Activated CD8-positive, alpha-beta memory T cell treated with anti-CD3 and anti-CD28 coated beads, Interleukin-2, amount 10 ng/mL, durations not matched to agents 7 days and 5 days (primary cell): ENCODE data around the gene CCDC88A. TPM values are rescaled to one million over a fixed set of nuclear protein-coding genes. Genes with fewer than 3 reads are reported as not detected.

Experiments
- ATAC-seq: fragments of 150-1000 bp; cut with Tn5 transposase; one replicate; pipeline ENCODE4 v1.10.0; 2021; ENCODE audit warnings: moderate library complexity
- CTCF ChIA-PET: fragments of 350-600 bp; sonication (Branson Sonifier 250); formaldehyde crosslinking; loops from one replicate; lab custom pipeline; 2021; ENCODE audit warnings: antibody characterized with exemption; lab: Charles Lee
- DNase-seq: peaks from one replicate; pipeline ENCODE4 v3.0.0-alpha.2; 2020
- H3K27ac Mint-ChIP-seq: one replicate; pipeline ENCODE4 v1.8.0; 2021; ENCODE audit warnings: mild to moderate bottlenecking, mixed read lengths
- H3K27me3 Mint-ChIP-seq: one replicate; pipeline ENCODE4 v1.8.0; 2021; ENCODE audit warnings: mixed read lengths
- H3K36me3 Mint-ChIP-seq: one replicate; pipeline ENCODE4 v1.8.0; 2021; ENCODE audit warnings: mild to moderate bottlenecking, mixed read lengths
- H3K4me1 Mint-ChIP-seq: one replicate; pipeline ENCODE4 v1.8.0; 2021; ENCODE audit warnings: mixed read lengths
- H3K4me3 Mint-ChIP-seq: one replicate; pipeline ENCODE4 v1.8.0; 2021; ENCODE audit warnings: mild to moderate bottlenecking, moderate library complexity, mixed read lengths
- H3K9me3 Mint-ChIP-seq: one replicate; pipeline ENCODE4 v1.8.0; 2022; ENCODE audit warnings: low read depth, mixed read lengths
- total RNA-seq, 2 experiments: library from RNA; stranded (reverse); gene quantifications; one replicate each; pipeline ENCODE4 v1.2.3, GENCODE V29; 2021

Gene CCDC88A
- total RNA-seq, 2 experiments from 2014 or later, result 10.9 to 15.9 TPM

- CTCF ChIA-PET, result no interaction called here
- no peaks in the 10 kb centered on the region for H3K36me3 Mint-ChIP-seq
- no peak for ATAC-seq
- no peak for DNase-seq
- no peak overlapping the region for H3K27ac Mint-ChIP-seq
- no peaks in the 10 kb centered on the region for H3K27me3 Mint-ChIP-seq
- H3K9me3 Mint-ChIP-seq, result no peaks in the 10 kb centered on the region
- no peak overlapping the region for H3K4me3 Mint-ChIP-seq
- no peaks in the 10 kb centered on the region for H3K4me1 Mint-ChIP-seq
These were observed 18.1 kb upstream of the CCDC88A start for GRCh38 chr2:55437515-55438390.

GRCh38 chr2:55431982-55432627 is 12.4 kb upstream of the CCDC88A start:
- Mint-ChIP-seq H3K4me1 (peaks cover 6% of the 10 kb centered on the region), H3K27me3 (no peaks in the 10 kb centered on the region), H3K27ac (no peak overlapping the region), H3K36me3 (no peaks in the 10 kb centered on the region), H3K9me3 (no peaks in the 10 kb centered on the region), H3K4me3 (no peak overlapping the region)
- no peak for ATAC-seq
- CTCF ChIA-PET, result interaction anchor here (0.7 to 1.3 kb wide), 5 partner anchors 9 to 258 kb away, joined by 3 read pairs; partner anchors contain the start of genes CCDC88A, CLHC1 and RPS27A
- no peak for DNase-seq

GRCh38 chr2:55430211-55430975 is 10.7 kb upstream of the CCDC88A start:
- H3K36me3 Mint-ChIP-seq, result no peaks in the 10 kb centered on the region
- peaks cover 6% of the 10 kb centered on the region for H3K4me1 Mint-ChIP-seq

GRCh38 chr2:55428258-55428657 is 8.6 kb upstream of the CCDC88A start:
- Mint-ChIP-seq H3K4me1 (peaks cover 6% of the 10 kb centered on the region), H3K36me3 (no peaks in the 10 kb centered on the region), H3K4me3 (no peak overlapping the region), H3K9me3 (no peaks in the 10 kb centered on the region), H3K27ac (no peak overlapping the region), H3K27me3 (peaks cover 12% of the 10 kb centered on the region)
- ATAC-seq, result no peak
- DNase-seq, result no peak
- CTCF ChIA-PET, result interaction anchor here (0.6 kb wide), 1 partner anchor 407 kb away, joined by 3 read pairs; no protein-coding TSS in a partner anchor

More at GRCh38 chr2:55430211-55430975, 10.7 kb upstream of the CCDC88A start:
- Mint-ChIP-seq H3K9me3 (no peaks in the 10 kb centered on the region), H3K27me3 (peaks cover 5% of the 10 kb centered on the region), H3K27ac (no peak overlapping the region), H3K4me3 (no peak overlapping the region)
- CTCF ChIA-PET, result no interaction called here
- no peak for ATAC-seq
- DNase-seq, result no peak

GRCh38 chr2:55425431-55425831 is 5.8 kb upstream of the CCDC88A start:
- no peaks in the 10 kb centered on the region for H3K36me3 Mint-ChIP-seq
- H3K27me3 Mint-ChIP-seq, result peaks cover 19% of the 10 kb centered on the region
- peaks cover 8% of the 10 kb centered on the region for H3K4me1 Mint-ChIP-seq
- no peak overlapping the region for H3K27ac Mint-ChIP-seq
- no peak for DNase-seq
- no peak overlapping the region for H3K4me3 Mint-ChIP-seq
- CTCF ChIA-PET, result no interaction called here
- ATAC-seq, result no peak
- H3K9me3 Mint-ChIP-seq, result no peaks in the 10 kb centered on the region

GRCh38 chr2:55422876-55423665 is 3.4 kb upstream of the CCDC88A start:
- DNase-seq, result no peak
- H3K4me1 Mint-ChIP-seq, result peaks cover 21% of the 10 kb centered on the region
- CTCF ChIA-PET, result no interaction called here
- H3K27me3 Mint-ChIP-seq, result peaks cover 32% of the 10 kb centered on the region
- no peaks in the 10 kb centered on the region for H3K9me3 Mint-ChIP-seq
- no peaks in the 10 kb centered on the region for H3K36me3 Mint-ChIP-seq
- H3K4me3 Mint-ChIP-seq, result no peak overlapping the region
- H3K27ac Mint-ChIP-seq, result no peak overlapping the region
- ATAC-seq, result no peak

GRCh38 chr2:55421326-55421725 is 1.7 kb upstream of the CCDC88A start:
- DNase-seq, result no peak
- H3K4me1 Mint-ChIP-seq, result peaks cover 26% of the 10 kb centered on the region
- ATAC-seq, result no peak
- CTCF ChIA-PET, result no interaction called here
- H3K4me3 Mint-ChIP-seq, result peak overlapping the region; percentile 88
- H3K9me3 Mint-ChIP-seq, result no peaks in the 10 kb centered on the region
- peaks cover 30% of the 10 kb centered on the region for H3K27me3 Mint-ChIP-seq
- no peak overlapping the region for H3K27ac Mint-ChIP-seq
- H3K36me3 Mint-ChIP-seq, result no peaks in the 10 kb centered on the region

GRCh38 chr2:55420871-55421270 is 1.2 kb upstream of the CCDC88A start:
- H3K4me1 Mint-ChIP-seq, result peaks cover 26% of the 10 kb centered on the region

GRCh38 chr2:55420439-55420725 is 726 bp upstream of the CCDC88A start:
- H3K27me3 Mint-ChIP-seq, result peaks cover 27% of the 10 kb centered on the region
- CTCF ChIA-PET, result interaction anchor here (0.8 kb wide), 1 partner anchor 128 kb away, joined by 3 read pairs; no protein-coding TSS in a partner anchor
- H3K36me3 Mint-ChIP-seq, result no peaks in the 10 kb centered on the region
- H3K27ac Mint-ChIP-seq, result peak overlapping the region; percentile 70
- peaks cover 26% of the 10 kb centered on the region for H3K4me1 Mint-ChIP-seq
- H3K9me3 Mint-ChIP-seq, result no peaks in the 10 kb centered on the region
- ATAC-seq, result no peak
- no peak for DNase-seq
- H3K4me3 Mint-ChIP-seq, result peak overlapping the region; percentile 88

More at GRCh38 chr2:55420871-55421270, 1.2 kb upstream of the CCDC88A start:
- peaks cover 28% of the 10 kb centered on the region for H3K27me3 Mint-ChIP-seq
- DNase-seq, result no peak
- no peaks in the 10 kb centered on the region for H3K9me3 Mint-ChIP-seq
- CTCF ChIA-PET, result interaction anchor here (0.8 kb wide), 1 partner anchor 129 kb away, joined by 3 read pairs; no protein-coding TSS in a partner anchor
- H3K36me3 Mint-ChIP-seq, result no peaks in the 10 kb centered on the region
- no peak overlapping the region for H3K27ac Mint-ChIP-seq
- H3K4me3 Mint-ChIP-seq, result peak overlapping the region; percentile 88
- no peak for ATAC-seq

GRCh38 chr2:55419233-55419678 is 400 bp downstream of the CCDC88A start:
- peak; percentile 51 for DNase-seq
- H3K27me3 Mint-ChIP-seq, result peaks cover 26% of the 10 kb centered on the region
- no peaks in the 10 kb centered on the region for H3K36me3 Mint-ChIP-seq
- H3K4me1 Mint-ChIP-seq, result peaks cover 26% of the 10 kb centered on the region
- H3K9me3 Mint-ChIP-seq, result no peaks in the 10 kb centered on the region
- CTCF ChIA-PET, result interaction anchor here (0.6 to 1.1 kb wide), 2 partner anchors 13 to 126 kb away, joined by 3 read pairs; no protein-coding TSS in a partner anchor
- peak overlapping the region; percentile 72 for H3K27ac Mint-ChIP-seq
- peak; percentile 4 for ATAC-seq
- H3K4me3 Mint-ChIP-seq, result peak overlapping the region; percentile 88

GRCh38 chr2:55418512-55419232 is 984 bp downstream of the CCDC88A start:
- no peak for ATAC-seq
- Mint-ChIP-seq H3K27me3 (peaks cover 20% of the 10 kb centered on the region), H3K4me3 (peak overlapping the region; percentile 88), H3K9me3 (no peaks in the 10 kb centered on the region), H3K36me3 (no peaks in the 10 kb centered on the region), H3K4me1 (peaks cover 26% of the 10 kb centered on the region), H3K27ac (peak overlapping the region; percentile 72)
- CTCF ChIA-PET, result interaction anchor here (1.1 kb wide), 1 partner anchor 13 kb away, joined by 3 read pairs; no protein-coding TSS in a partner anchor
- no peak for DNase-seq

- no peak overlapping the region for H3K4me3 Mint-ChIP-seq
- CTCF ChIA-PET, result no interaction called here
- no peak for ATAC-seq
These were observed 1.6 kb downstream of the CCDC88A start for GRCh38 chr2:55418072-55418471.

More at GRCh38 chr2:55418072-55418471, 1.6 kb downstream of the CCDC88A start:
- DNase-seq, result no peak
- no peaks in the 10 kb centered on the region for H3K36me3 Mint-ChIP-seq
- no peak overlapping the region for H3K27ac Mint-ChIP-seq
- H3K9me3 Mint-ChIP-seq, result no peaks in the 10 kb centered on the region
- peaks cover 26% of the 10 kb centered on the region for H3K4me1 Mint-ChIP-seq
- peaks cover 18% of the 10 kb centered on the region for H3K27me3 Mint-ChIP-seq
